ENCODE data around the gene AGAP5. TPM values are rescaled to one million over a fixed set of nuclear protein-coding genes. Genes with fewer than 3 reads are reported as not detected.
"Not testable (repeated sequence)": the region's sequence is repeated elsewhere in the genome, so short reads cannot be mapped to it uniquely, and the experiment has no call there.

The AGAP5 gene
- polyA plus RNA-seq, 4 donors, result 4.8 to 32.9 (median 12.8) TPM

GRCh38 chr10:73715179-73716156, 17.6 kb upstream of the AGAP5 start:
- not testable (repeated sequence) for DNase-seq (ENCODE audit: low read depth in 4 of 4, low spot score in 3 of 4)

- not testable (repeated sequence) for DNase-seq (ENCODE audit: low read depth in 4 of 4, low spot score in 3 of 4)
Observed at GRCh38 chr10:73714483-73714882, 16.6 kb upstream of the AGAP5 start.

GRCh38 chr10:73713912-73714311, 16.0 kb upstream of the AGAP5 start:
- DNase-seq (ENCODE audit: low read depth in 4 of 4, low spot score in 3 of 4), result not testable (repeated sequence)

GRCh38 chr10:73711683-73712082, 13.8 kb upstream of the AGAP5 start:
- DNase-seq (ENCODE audit: low read depth in 4 of 4, low spot score in 3 of 4), result not testable (repeated sequence)

- DNase-seq (ENCODE audit: low read depth in 4 of 4, low spot score in 3 of 4), result not testable (repeated sequence)
Observed at GRCh38 chr10:73708122-73708521, 10.2 kb upstream of the AGAP5 start.

- DNase-seq (ENCODE audit: low read depth in 4 of 4, low spot score in 3 of 4), result not testable (repeated sequence)
Observed at GRCh38 chr10:73707628-73708027, 9.7 kb upstream of the AGAP5 start.

- DNase-seq (ENCODE audit: low read depth in 4 of 4, low spot score in 3 of 4), result not testable (repeated sequence)
Observed at GRCh38 chr10:73706488-73706887, 8.6 kb upstream of the AGAP5 start.

- DNase-seq (ENCODE audit: low read depth in 4 of 4, low spot score in 3 of 4), result not testable (repeated sequence)
Observed at GRCh38 chr10:73705506-73706072, 7.7 kb upstream of the AGAP5 start.

GRCh38 chr10:73703924-73704323, 6.0 kb upstream of the AGAP5 start:
- DNase-seq (ENCODE audit: low read depth in 4 of 4, low spot score in 3 of 4), result not testable (repeated sequence)

- DNase-seq (ENCODE audit: low read depth in 4 of 4, low spot score in 3 of 4), result not testable (repeated sequence)
Observed at GRCh38 chr10:73698819-73699218, 910 bp upstream of the AGAP5 start.

GRCh38 chr10:73695302-73695701, 2.6 kb downstream of the AGAP5 start:
- not testable (repeated sequence) for DNase-seq (ENCODE audit: low read depth in 4 of 4, low spot score in 3 of 4)

- not testable (repeated sequence) for DNase-seq (ENCODE audit: low read depth in 4 of 4, low spot score in 3 of 4)
Observed at GRCh38 chr10:73690755-73691154, 7.2 kb downstream of the AGAP5 start.

- not testable (repeated sequence) for DNase-seq (ENCODE audit: low read depth in 4 of 4, low spot score in 3 of 4)
Observed at GRCh38 chr10:73689596-73689995, 8.3 kb downstream of the AGAP5 start.

- DNase-seq (ENCODE audit: low read depth in 4 of 4, low spot score in 3 of 4), result not testable (repeated sequence)
Observed at GRCh38 chr10:73687641-73688040, 10.3 kb downstream of the AGAP5 start.

- DNase-seq (ENCODE audit: low read depth in 4 of 4, low spot score in 3 of 4), result not testable (repeated sequence)
Observed at GRCh38 chr10:73674546-73674945, 23.4 kb downstream of the AGAP5 start.

GRCh38 chr10:73668378-73668777, 29.5 kb downstream of the AGAP5 start:
- not testable (repeated sequence) for DNase-seq (ENCODE audit: low read depth in 4 of 4, low spot score in 3 of 4)

- DNase-seq (ENCODE audit: low read depth in 4 of 4, low spot score in 3 of 4), result not testable (repeated sequence)
Observed at GRCh38 chr10:73666153-73666809, 31.6 kb downstream of the AGAP5 start.

- DNase-seq (ENCODE audit: low read depth in 4 of 4, low spot score in 3 of 4), result not testable (repeated sequence)
Observed at GRCh38 chr10:73665581-73665980, 32.3 kb downstream of the AGAP5 start.

GRCh38 chr10:73664156-73665040, 33.5 kb downstream of the AGAP5 start:
- not testable (repeated sequence) for DNase-seq (ENCODE audit: low read depth in 4 of 4, low spot score in 3 of 4)

GRCh38 chr10:73663621-73664020, 34.3 kb downstream of the AGAP5 start:
- DNase-seq (ENCODE audit: low read depth in 4 of 4, low spot score in 3 of 4), result not testable (repeated sequence)
